HG02970 (cell line): ENCODE data around the gene RTN1.

Source experiments
- ATAC-seq: cut with Tn5 transposase; IDR thresholded peaks from one replicate; pipeline ENCODE4 v1.9.1; 2021; ENCODE audit warnings: mild to moderate bottlenecking, moderate library complexity, moderate number of reproducible peaks; ENCODE audit not compliant: unreplicated experiment, low FRiP score

RTN1 gene

GRCh38 chr14:59811073-59811472, 59.5 kb downstream of the RTN1 start:
- ATAC-seq: no peak

GRCh38 chr14:59803052-59803540, 67.5 kb downstream of the RTN1 start:
- no peak for ATAC-seq

- no peak for ATAC-seq
Measured at GRCh38 chr14:59788176-59788575, 82.4 kb downstream of the RTN1 start.

- no peak for ATAC-seq
Measured at GRCh38 chr14:59787045-59787674, 83.4 kb downstream of the RTN1 start.

GRCh38 chr14:59785629-59786028, 84.9 kb downstream of the RTN1 start:
- ATAC-seq: no peak

- ATAC-seq: no peak
Measured at GRCh38 chr14:59782760-59783159, 87.8 kb downstream of the RTN1 start.

GRCh38 chr14:59777006-59777579, 93.5 kb downstream of the RTN1 start:
- ATAC-seq: no peak

- no peak for ATAC-seq
Measured at GRCh38 chr14:59776468-59776867, 94.1 kb downstream of the RTN1 start.

- ATAC-seq: no peak
Measured at GRCh38 chr14:59772233-59772632, 98.3 kb downstream of the RTN1 start.

GRCh38 chr14:59771577-59771976, 99.0 kb downstream of the RTN1 start:
- ATAC-seq: no peak

- no peak for ATAC-seq
Measured at GRCh38 chr14:59769586-59769985, 101.0 kb downstream of the RTN1 start.

GRCh38 chr14:59768855-59769375, 101.7 kb downstream of the RTN1 start:
- no peak for ATAC-seq

GRCh38 chr14:59761851-59762250, 108.7 kb downstream of the RTN1 start:
- no peak for ATAC-seq

GRCh38 chr14:59755409-59756135, 115.0 kb downstream of the RTN1 start:
- ATAC-seq: no peak

GRCh38 chr14:59754256-59754655, 116.3 kb downstream of the RTN1 start:
- ATAC-seq: no peak

GRCh38 chr14:59753512-59753911, 117.1 kb downstream of the RTN1 start:
- no peak for ATAC-seq

- no peak for ATAC-seq
Measured at GRCh38 chr14:59751578-59751977, 119.0 kb downstream of the RTN1 start.

GRCh38 chr14:59739794-59740193, 130.8 kb downstream of the RTN1 start:
- ATAC-seq: no peak

- no peak for ATAC-seq
Measured at GRCh38 chr14:59728304-59728703, 142.3 kb downstream of the RTN1 start.

- no peak for ATAC-seq
Measured at GRCh38 chr14:59727073-59727661, 143.4 kb downstream of the RTN1 start.

GRCh38 chr14:59711080-59711479, 159.5 kb downstream of the RTN1 start:
- no peak for ATAC-seq
